ENCODE measurements around the gene NCR3LG1. TPM values are rescaled to one million over a fixed set of nuclear protein-coding genes. Genes with fewer than 3 reads are reported as not detected.
A peak's percentile ranks its signal among the peaks of the same experiment; 100 is the strongest.

Gene NCR3LG1, protein sequence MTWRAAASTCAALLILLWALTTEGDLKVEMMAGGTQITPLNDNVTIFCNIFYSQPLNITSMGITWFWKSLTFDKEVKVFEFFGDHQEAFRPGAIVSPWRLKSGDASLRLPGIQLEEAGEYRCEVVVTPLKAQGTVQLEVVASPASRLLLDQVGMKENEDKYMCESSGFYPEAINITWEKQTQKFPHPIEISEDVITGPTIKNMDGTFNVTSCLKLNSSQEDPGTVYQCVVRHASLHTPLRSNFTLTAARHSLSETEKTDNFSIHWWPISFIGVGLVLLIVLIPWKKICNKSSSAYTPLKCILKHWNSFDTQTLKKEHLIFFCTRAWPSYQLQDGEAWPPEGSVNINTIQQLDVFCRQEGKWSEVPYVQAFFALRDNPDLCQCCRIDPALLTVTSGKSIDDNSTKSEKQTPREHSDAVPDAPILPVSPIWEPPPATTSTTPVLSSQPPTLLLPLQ
- total RNA-seq: 0.80 TPM
- long read RNA-seq, partial matches to known transcripts: 1 of 1 reads
- long read RNA-seq, other reads (novel, unspliced or antisense): 0 of 1 reads

DNA sequence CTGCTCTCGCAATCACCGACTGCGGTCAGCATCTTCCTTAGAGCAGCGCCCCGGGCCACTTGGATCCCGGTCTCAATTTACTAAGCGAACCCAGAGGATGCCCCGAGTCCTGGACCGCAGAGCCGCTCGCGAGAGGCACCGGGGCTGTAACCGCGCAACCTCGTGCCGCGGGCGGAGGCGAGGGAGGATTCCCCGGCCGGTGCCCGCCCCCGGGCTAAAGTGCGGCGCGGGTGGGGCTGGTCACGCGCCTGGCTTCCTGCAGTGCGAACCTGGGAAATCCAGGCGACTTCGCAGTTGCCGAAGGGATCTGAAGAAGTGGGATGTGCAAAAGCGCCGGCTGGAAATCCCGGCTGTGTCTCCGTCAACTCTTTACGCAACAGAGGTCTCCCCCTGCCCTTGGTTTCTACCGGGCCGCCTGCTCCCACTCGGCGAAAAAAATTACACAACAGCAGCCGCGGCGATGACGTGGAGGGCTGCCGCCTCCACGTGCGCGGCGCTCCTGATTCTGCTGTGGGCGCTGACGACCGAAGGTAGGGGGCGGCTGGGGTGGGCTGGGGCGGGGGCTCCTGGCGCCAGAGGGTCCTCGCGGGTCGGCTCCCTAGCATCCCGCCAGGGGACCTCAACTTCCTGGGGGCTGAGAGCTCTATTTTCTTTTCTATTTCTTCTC is at the start of gene NCR3LG1:
Gene NCR3LG1 (plus strand): TSS at position 291 of the 667 bp plus-strand sequence. CDS start 170 bp downstream, at position 461.
- DNase-seq: peak; percentile 40
- Histone ChIP-seq H3K27me3 (ENCODE audit: low read depth) (no peaks in the 10 kb centered on the region), H3K36me3 (no peaks in the 10 kb centered on the region), H3K4me1 (peaks cover 38% of the 10 kb centered on the region), H3K27ac (replicated peaks) (peak within 1 kb of the TSS; percentile 36), H3K9me3 (replicated peaks) (no peaks in the 10 kb centered on the region), H3K4me3 (peak within 1 kb of the TSS; percentile 81)
- TF ChIP-seq, protein P1, sequence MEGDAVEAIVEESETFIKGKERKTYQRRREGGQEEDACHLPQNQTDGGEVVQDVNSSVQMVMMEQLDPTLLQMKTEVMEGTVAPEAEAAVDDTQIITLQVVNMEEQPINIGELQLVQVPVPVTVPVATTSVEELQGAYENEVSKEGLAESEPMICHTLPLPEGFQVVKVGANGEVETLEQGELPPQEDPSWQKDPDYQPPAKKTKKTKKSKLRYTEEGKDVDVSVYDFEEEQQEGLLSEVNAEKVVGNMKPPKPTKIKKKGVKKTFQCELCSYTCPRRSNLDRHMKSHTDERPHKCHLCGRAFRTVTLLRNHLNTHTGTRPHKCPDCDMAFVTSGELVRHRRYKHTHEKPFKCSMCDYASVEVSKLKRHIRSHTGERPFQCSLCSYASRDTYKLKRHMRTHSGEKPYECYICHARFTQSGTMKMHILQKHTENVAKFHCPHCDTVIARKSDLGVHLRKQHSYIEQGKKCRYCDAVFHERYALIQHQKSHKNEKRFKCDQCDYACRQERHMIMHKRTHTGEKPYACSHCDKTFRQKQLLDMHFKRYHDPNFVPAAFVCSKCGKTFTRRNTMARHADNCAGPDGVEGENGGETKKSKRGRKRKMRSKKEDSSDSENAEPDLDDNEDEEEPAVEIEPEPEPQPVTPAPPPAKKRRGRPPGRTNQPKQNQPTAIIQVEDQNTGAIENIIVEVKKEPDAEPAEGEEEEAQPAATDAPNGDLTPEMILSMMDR (IDR thresholded peaks at IDR 0.05; ENCODE audit: borderline replicate concordance): no peak
- intact Hi-C loops (cut with micrococcal nuclease): no loop called here

DNA sequence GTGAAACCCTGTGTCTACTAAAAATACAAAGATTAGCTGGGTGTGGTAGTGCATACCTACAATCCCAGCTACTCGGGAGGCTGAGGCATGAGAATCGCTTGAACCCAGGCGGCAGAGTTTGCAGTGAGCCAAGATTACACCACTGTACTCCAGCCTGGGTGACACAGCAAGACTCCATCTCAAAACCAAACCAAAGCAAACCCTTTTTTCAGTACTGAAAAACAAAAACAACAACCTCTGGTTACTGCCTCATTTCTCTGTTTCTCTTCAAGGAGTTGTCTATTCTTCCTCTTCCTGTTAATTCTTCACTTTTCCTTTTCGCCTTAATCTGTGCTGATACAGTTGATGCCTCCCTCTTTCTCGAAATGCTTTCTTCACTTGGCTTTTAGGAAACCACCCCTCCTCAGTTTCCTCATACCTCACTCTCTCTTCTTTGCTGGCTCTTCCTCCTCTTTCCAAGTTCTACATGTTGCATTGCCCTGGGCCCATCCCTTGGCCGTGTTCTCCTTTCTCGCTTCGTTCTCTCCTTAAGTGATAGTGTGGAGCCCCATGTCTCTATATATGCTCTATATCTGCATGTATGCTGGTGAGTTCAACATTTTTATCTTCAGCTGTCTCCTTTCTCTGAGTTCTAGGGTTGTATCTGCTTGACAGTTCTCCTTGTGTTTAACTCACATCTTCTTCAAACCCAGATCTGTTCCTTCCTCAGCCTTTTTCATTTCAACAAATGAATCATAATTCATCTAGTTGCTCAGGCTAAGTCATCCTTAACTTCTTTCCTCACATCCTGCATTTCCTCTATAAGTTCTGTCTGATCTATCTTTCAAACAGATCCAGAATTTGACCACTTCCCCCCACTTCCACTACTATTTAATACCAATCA is 38.0 kb upstream of the NCR3LG1 start:
- Histone ChIP-seq H3K27ac (replicated peaks) (no peak overlapping the region), H3K4me1 (no peaks in the 10 kb centered on the region), H3K9me3 (replicated peaks) (no peaks in the 10 kb centered on the region), H3K36me3 (peaks cover 96% of the 10 kb centered on the region), H3K27me3 (ENCODE audit: low read depth) (no peaks in the 10 kb centered on the region), H3K4me3 (no peak overlapping the region)
- intact Hi-C loops (cut with micrococcal nuclease): no loop called here
- TF ChIP-seq, protein P1 (IDR thresholded peaks at IDR 0.05; ENCODE audit: borderline replicate concordance): no peak
- no peak for DNase-seq

DNA sequence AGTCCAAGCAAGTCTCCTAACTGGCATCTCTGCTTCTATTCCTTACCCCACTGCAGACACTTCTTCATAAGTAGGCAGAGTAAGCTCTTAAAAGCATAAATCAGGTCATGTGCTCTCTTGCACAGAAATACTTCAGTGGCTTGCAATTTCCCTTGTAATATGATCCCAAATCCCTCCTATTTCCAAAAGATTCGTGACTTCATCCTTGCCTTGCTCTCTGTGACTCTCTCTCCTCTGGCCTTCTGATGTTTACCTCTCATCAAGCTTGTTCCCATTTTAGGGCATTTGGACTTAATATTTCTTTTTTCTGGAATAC is 37.4 kb upstream of the NCR3LG1 start:
- Histone ChIP-seq H3K9me3 (replicated peaks) (no peaks in the 10 kb centered on the region), H3K27me3 (ENCODE audit: low read depth) (no peaks in the 10 kb centered on the region), H3K27ac (replicated peaks) (no peak overlapping the region), H3K4me1 (no peaks in the 10 kb centered on the region), H3K36me3 (peaks cover 90% of the 10 kb centered on the region), H3K4me3 (no peak overlapping the region)
- intact Hi-C loops (cut with micrococcal nuclease): no loop called here
- TF ChIP-seq, protein P1 (IDR thresholded peaks at IDR 0.05; ENCODE audit: borderline replicate concordance): no peak
- DNase-seq: no peak

DNA sequence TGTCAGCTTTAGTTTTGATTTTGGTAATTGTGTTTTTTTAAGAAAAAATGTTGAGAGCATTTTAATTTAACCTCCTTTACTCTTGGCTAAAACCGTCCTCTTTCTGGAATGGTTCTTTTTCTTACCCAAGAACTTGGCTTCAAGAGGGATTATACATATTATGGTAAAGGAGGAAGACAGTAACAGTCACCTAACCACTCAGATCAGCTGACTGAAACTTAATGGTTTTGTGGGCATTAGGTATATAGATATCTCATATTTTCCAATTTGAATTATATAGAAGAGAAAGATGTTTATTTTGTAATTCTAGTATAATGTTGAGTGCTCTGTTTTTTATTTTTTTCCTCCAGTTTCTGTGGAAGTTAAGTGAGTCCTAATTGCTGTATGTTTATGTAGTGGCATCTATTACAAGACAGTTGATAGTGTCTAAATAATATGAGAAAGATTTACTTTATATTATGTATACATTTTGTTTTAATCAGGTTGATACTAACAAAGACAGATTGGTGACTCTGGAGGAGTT is 36.6 kb upstream of the NCR3LG1 start:
- Histone ChIP-seq H3K36me3 (peaks cover 86% of the 10 kb centered on the region), H3K27me3 (ENCODE audit: low read depth) (no peaks in the 10 kb centered on the region), H3K9me3 (replicated peaks) (no peaks in the 10 kb centered on the region), H3K4me1 (no peaks in the 10 kb centered on the region), H3K4me3 (no peak overlapping the region), H3K27ac (replicated peaks) (no peak overlapping the region)
- TF ChIP-seq, protein P1 (IDR thresholded peaks at IDR 0.05; ENCODE audit: borderline replicate concordance): no peak
- DNase-seq: no peak
- intact Hi-C loops (cut with micrococcal nuclease): no loop called here
